SK-N-SH (cell line): ENCODE measurements around the gene DOC2A. TPM values are rescaled to one million over a fixed set of nuclear protein-coding genes. Genes with fewer than 3 reads are reported as not detected.

ENCODE experiments used
- CTCF ChIA-PET: fragments of 300-600, 350-600 bp; formaldehyde crosslinking; extraction: SDS; loops from one replicate; lab custom pipeline; 2021; lab: Yijun Ruan, JAX
- POLR2A ChIA-PET: fragments of 350-600 bp; sonication (Branson Sonifier 250); formaldehyde crosslinking; extraction: SDS; loops from one replicate; lab custom pipeline; 2020; ENCODE audit warnings: antibody characterized with exemption, inconsistent platforms; lab: Yijun Ruan, JAX
- DNase-seq: peaks from one replicate; pipeline ENCODE4 v3.0.0; 2012
- H2AFZ ChIP-seq: fragments of 200-600 bp; sonication (generic); 2 replicates; pipeline ENCODE4 v1.8.1; 2016; ENCODE audit warnings: antibody characterized with exemption, mild to moderate bottlenecking, low read depth
- H3F3A ChIP-seq: fragments of 200-600 bp; sonication (generic); replicated peaks from 2 replicates; pipeline ENCODE3; 2016; ENCODE audit warnings: antibody characterized with exemption, mild to moderate bottlenecking; ENCODE audit not compliant: insufficient read depth
- H3K27ac ChIP-seq, 2 experiments: fragments of 200-500 bp in 1 of 2; fragments of 200-600 bp in 1 of 2; sonication (Bioruptor generic) in 1 of 2; sonication (generic), shearing (Covaris generic) in 1 of 2; 2 replicates each; pipeline versions ENCODE4 v1.5.1 to v1.6.1; 2014 to 2016; ENCODE audit warnings: low read depth in 2 of 2, inconsistent platforms in 1 of 2, low read length in 1 of 2, mild to moderate bottlenecking in 1 of 2, mixed read lengths in 1 of 2
- H3K27me3 ChIP-seq: fragments of 200-600 bp; sonication (generic), shearing (Covaris generic); 2 replicates; pipeline ENCODE4 v1.6.1; 2016; ENCODE audit warnings: mixed run types; ENCODE audit not compliant: insufficient read depth
- H3K36me3 ChIP-seq, 2 experiments: fragments of 200-500 bp in 1 of 2; fragments of 200-600 bp in 1 of 2; sonication (Bioruptor generic) in 1 of 2; sonication (generic) in 1 of 2; replicated peaks in 1 of 2; 2 replicates each; pipeline versions ENCODE3 to v1.5.1; 2014 to 2016; ENCODE audit warnings: low read length in 1 of 2, mild to moderate bottlenecking in 1 of 2; ENCODE audit not compliant: insufficient read depth in 2 of 2, control insufficient read depth in 1 of 2
- H3K4me1 ChIP-seq, 2 experiments: fragments of 200-500 bp in 1 of 2; fragments of 200-600 bp in 1 of 2; sonication (Bioruptor generic) in 1 of 2; sonication (generic), shearing (Covaris generic) in 1 of 2; 2 replicates each; pipeline versions ENCODE4 v1.5.1 to v1.6.1; 2014 to 2016; ENCODE audit warnings: low read depth in 1 of 2, low read length in 1 of 2, mixed run types in 1 of 2; ENCODE audit not compliant: insufficient read depth in 2 of 2, control insufficient read depth in 1 of 2
- H3K4me2 ChIP-seq: fragments of 200-600 bp; sonication (generic), shearing (Covaris generic); 2 replicates; pipeline ENCODE4 v1.6.1; 2017; ENCODE audit warnings: mixed run types
- H3K4me3 ChIP-seq, 2 experiments: fragments of 200-500 bp in 1 of 2; fragments of 200-600 bp in 1 of 2; sonication (Bioruptor generic) in 1 of 2; sonication (generic), shearing (Covaris generic) in 1 of 2; 2 replicates each; pipeline versions ENCODE4 v1.5.1 to v1.8.1; 2014 to 2016; ENCODE audit warnings: low read depth in 2 of 2, inconsistent platforms in 1 of 2, low read length in 1 of 2, mild to moderate bottlenecking in 1 of 2, mixed read lengths in 1 of 2, moderate library complexity in 1 of 2
- H3K79me2 ChIP-seq: fragments of 200-600 bp; sonication (generic); 2 replicates; pipeline ENCODE4 v1.8.1; 2017; ENCODE audit warnings: mild to moderate bottlenecking; ENCODE audit not compliant: insufficient read depth
- H3K9ac ChIP-seq: fragments of 200-600 bp; sonication (generic); 2 replicates; pipeline ENCODE4 v1.6.1; 2017; ENCODE audit warnings: mixed run types
- H3K9me2 ChIP-seq: fragments of 200-600 bp; sonication (generic); 2 replicates; pipeline ENCODE4 v1.6.1; 2017; ENCODE audit warnings: mixed run types
- H3K9me3 ChIP-seq: fragments of 200-600 bp; sonication (generic); 2 replicates; pipeline ENCODE4 v1.6.1; 2017; ENCODE audit warnings: mixed run types, mild to moderate bottlenecking, moderate library complexity
- H4K20me1 ChIP-seq: fragments of 200-600 bp; sonication (generic); 2 replicates; pipeline ENCODE4 v1.6.1; 2017; ENCODE audit warnings: mild to moderate bottlenecking, mixed run types; ENCODE audit not compliant: insufficient read depth
- CHD2 ChIP-seq: fragments of 150-350 bp; IDR thresholded peaks from 2 replicates; pipeline ENCODE4 v1.6.1; 2018; ENCODE audit warnings: low read length; ENCODE audit not compliant: partially characterized antibody
- CTCF ChIP-seq: fragments of 200-600 bp; sonication (generic); IDR thresholded peaks from 2 replicates; pipeline ENCODE4 v1.6.1; 2017; ENCODE audit warnings: antibody characterized with exemption, mild to moderate bottlenecking, moderate library complexity
- FOXM1 ChIP-seq: IDR thresholded peaks from 2 replicates; pipeline ENCODE4 v1.4.0; 2012; ENCODE audit warnings: low read depth, mild to moderate bottlenecking
- JUND ChIP-seq: IDR thresholded peaks from 2 replicates; pipeline ENCODE4 v1.4.0; 2012
- MEF2A ChIP-seq: IDR thresholded peaks from 2 replicates; pipeline ENCODE4 v1.4.0; 2012; ENCODE audit warnings: low read depth, borderline replicate concordance
- MXI1 ChIP-seq: IDR thresholded peaks from 2 replicates; pipeline ENCODE4 v1.6.1; 2012; ENCODE audit warnings: mild to moderate bottlenecking, low read depth, low read length, improper control_type of control experiment
- NFIC ChIP-seq: IDR thresholded peaks from 2 replicates; pipeline ENCODE4 v1.4.0; 2012; ENCODE audit warnings: borderline replicate concordance
- NRF1 ChIP-seq: IDR thresholded peaks from 2 replicates; pipeline ENCODE4 v1.6.1; 2012; ENCODE audit warnings: low read depth, mild to moderate bottlenecking, low read length
- RCOR1 ChIP-seq: fragments of 150-350 bp; IDR thresholded peaks from 2 replicates; pipeline ENCODE4 v1.6.1; 2017; ENCODE audit warnings: antibody characterized with exemption, low read length
- TEAD4 ChIP-seq: IDR thresholded peaks from 2 replicates; pipeline ENCODE4 v1.4.0; 2012; ENCODE audit warnings: mild to moderate bottlenecking, borderline replicate concordance; ENCODE audit not compliant: insufficient read depth
- USF1 ChIP-seq: IDR thresholded peaks from 2 replicates; pipeline ENCODE4 v1.4.0; 2012; ENCODE audit warnings: low read depth, borderline replicate concordance
- YY1 ChIP-seq: IDR thresholded peaks from 2 replicates; pipeline ENCODE4 v1.4.0; 2012; ENCODE audit warnings: low read depth, mild to moderate bottlenecking
- ZBTB33 ChIP-seq: IDR thresholded peaks from 2 replicates; pipeline ENCODE4 v1.4.0; 2012; ENCODE audit warnings: low read depth, borderline replicate concordance
- WGBS: methylation state at CpG from one replicate; pipeline ENCODE4 v1.1.6; 2017; ENCODE audit warnings: low lambda C conversion rate; 5-methylcytosine and 5-hydroxymethylcytosine counted together
- polyA plus RNA-seq, 3 experiments: library from polyadenylated mRNA; depleted of rRNA; stranded (reverse); fragments of >200 nt; gene quantifications; 2 replicates each; pipeline ENCODE4 v1.2.3, GENCODE V29; 2012
- TF ChIP-seq, protein P1 (sequence below): IDR thresholded peaks from 2 replicates; pipeline ENCODE4 v1.6.1; 2012; ENCODE audit warnings: mild to moderate bottlenecking, low read depth, low read length, moderate library complexity
- TF ChIP-seq, protein P2 (sequence below): fragments of 150-350 bp; IDR thresholded peaks from 2 replicates; pipeline ENCODE4 v1.6.1; 2016; ENCODE audit warnings: mild to moderate bottlenecking, low read depth, low read length

DOC2A gene
- polyA plus RNA-seq, 1 of the 3 experiments (the other 2 are of a cell fraction) = 10.4 TPM

- DNase-seq = no peak
- H3K9me3 ChIP-seq = no peaks in the 10 kb centered on the region
- no peak overlapping the region for H2AFZ ChIP-seq
- no peak overlapping the region for H3K4me2 ChIP-seq
- no peaks in the 10 kb centered on the region for H3K9me2 ChIP-seq
- H4K20me1 ChIP-seq = no peaks in the 10 kb centered on the region
- CTCF ChIA-PET = interaction anchor here (3.4 kb wide), 1 partner anchor 9 kb away, joined by 13 read pairs; no protein-coding TSS in a partner anchor
- H3K79me2 ChIP-seq = no peaks in the 10 kb centered on the region
- peaks cover 24 to 97% of the 10 kb centered on the region in 2 experiments for H3K36me3 ChIP-seq
- H3K27ac ChIP-seq = no peak overlapping the region
- H3K4me3 ChIP-seq = no peak overlapping the region
- no peaks in the 10 kb centered on the region for H3K4me1 ChIP-seq
- WGBS = 98% methylated on average over 20 of the region's 20 CpGs
- TF ChIP-seq YY1 = no peak
- TF ChIP-seq, protein P1, sequence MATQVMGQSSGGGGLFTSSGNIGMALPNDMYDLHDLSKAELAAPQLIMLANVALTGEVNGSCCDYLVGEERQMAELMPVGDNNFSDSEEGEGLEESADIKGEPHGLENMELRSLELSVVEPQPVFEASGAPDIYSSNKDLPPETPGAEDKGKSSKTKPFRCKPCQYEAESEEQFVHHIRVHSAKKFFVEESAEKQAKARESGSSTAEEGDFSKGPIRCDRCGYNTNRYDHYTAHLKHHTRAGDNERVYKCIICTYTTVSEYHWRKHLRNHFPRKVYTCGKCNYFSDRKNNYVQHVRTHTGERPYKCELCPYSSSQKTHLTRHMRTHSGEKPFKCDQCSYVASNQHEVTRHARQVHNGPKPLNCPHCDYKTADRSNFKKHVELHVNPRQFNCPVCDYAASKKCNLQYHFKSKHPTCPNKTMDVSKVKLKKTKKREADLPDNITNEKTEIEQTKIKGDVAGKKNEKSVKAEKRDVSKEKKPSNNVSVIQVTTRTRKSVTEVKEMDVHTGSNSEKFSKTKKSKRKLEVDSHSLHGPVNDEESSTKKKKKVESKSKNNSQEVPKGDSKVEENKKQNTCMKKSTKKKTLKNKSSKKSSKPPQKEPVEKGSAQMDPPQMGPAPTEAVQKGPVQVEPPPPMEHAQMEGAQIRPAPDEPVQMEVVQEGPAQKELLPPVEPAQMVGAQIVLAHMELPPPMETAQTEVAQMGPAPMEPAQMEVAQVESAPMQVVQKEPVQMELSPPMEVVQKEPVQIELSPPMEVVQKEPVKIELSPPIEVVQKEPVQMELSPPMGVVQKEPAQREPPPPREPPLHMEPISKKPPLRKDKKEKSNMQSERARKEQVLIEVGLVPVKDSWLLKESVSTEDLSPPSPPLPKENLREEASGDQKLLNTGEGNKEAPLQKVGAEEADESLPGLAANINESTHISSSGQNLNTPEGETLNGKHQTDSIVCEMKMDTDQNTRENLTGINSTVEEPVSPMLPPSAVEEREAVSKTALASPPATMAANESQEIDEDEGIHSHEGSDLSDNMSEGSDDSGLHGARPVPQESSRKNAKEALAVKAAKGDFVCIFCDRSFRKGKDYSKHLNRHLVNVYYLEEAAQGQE = no peak
- TF ChIP-seq JUND = no peak
- no peak for TF ChIP-seq NFIC
- no peak for TF ChIP-seq TEAD4
- TF ChIP-seq CHD2 = no peak
- TF ChIP-seq CTCF = no peak
- H3F3A ChIP-seq = no peaks in the 10 kb centered on the region
- H3K27me3 ChIP-seq = no peaks in the 10 kb centered on the region
- H3K9ac ChIP-seq = no peak overlapping the region
- POLR2A ChIA-PET = interaction anchor here (3.2 kb wide), 1 partner anchor 10 kb away, joined by 7 read pairs; no protein-coding TSS in a partner anchor
These were observed 24.6 kb downstream of the DOC2A start for GRCh38 chr16:29986231-29986630.

DNA sequence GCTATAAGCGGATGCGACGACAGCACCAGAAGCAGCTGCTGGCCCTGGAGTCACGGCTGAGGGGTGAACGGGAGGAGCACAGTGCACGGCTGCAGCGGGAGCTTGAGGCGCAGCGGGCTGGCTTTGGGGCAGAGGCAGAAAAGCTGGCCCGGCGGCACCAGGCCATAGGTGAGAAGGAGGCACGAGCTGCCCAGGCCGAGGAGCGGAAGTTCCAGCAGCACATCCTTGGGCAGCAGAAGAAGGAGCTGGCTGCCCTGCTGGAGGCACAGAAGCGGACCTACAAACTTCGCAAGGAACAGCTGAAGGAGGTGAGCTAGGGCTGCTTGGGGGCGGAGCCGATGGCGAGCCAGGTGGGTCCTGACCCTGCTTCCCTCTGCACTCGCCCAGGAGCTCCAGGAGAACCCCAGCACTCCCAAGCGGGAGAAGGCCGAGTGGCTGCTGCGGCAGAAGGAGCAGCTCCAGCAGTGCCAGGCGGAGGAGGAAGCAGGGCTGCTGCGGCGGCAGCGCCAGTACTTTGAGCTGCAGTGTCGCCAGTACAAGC, 25.5 kb downstream of the DOC2A start:
- H4K20me1 ChIP-seq = no peaks in the 10 kb centered on the region
- no peak overlapping the region for H3K4me2 ChIP-seq
- no peaks in the 10 kb centered on the region for H3K79me2 ChIP-seq
- H3K27ac ChIP-seq = no peak overlapping the region
- H2AFZ ChIP-seq = no peak overlapping the region
- 96% methylated on average over 22 of the region's 28 CpGs for WGBS
- ChIA-PET CTCF (interaction anchor here (3.4 kb wide), 1 partner anchor 8 kb away, joined by 13 read pairs; no protein-coding TSS in a partner anchor), POLR2A (interaction anchor here (3.2 kb wide), 1 partner anchor 9 kb away, joined by 7 read pairs; no protein-coding TSS in a partner anchor)
- no peak for DNase-seq
- no peaks in the 10 kb centered on the region for H3K4me1 ChIP-seq
- no peaks in the 10 kb centered on the region for H3K9me2 ChIP-seq
- H3K27me3 ChIP-seq = no peaks in the 10 kb centered on the region
- H3K9me3 ChIP-seq = no peaks in the 10 kb centered on the region
- H3F3A ChIP-seq = no peaks in the 10 kb centered on the region
- no peak overlapping the region for H3K4me3 ChIP-seq
- peaks cover 30 to 97% of the 10 kb centered on the region in 2 experiments for H3K36me3 ChIP-seq
- no peak overlapping the region for H3K9ac ChIP-seq
- TF ChIP-seq FOXM1 = no peak
- TF ChIP-seq USF1 = no peak
- no peak for TF ChIP-seq RCOR1
- no peak for TF ChIP-seq TEAD4
- TF ChIP-seq MXI1 = no peak
- TF ChIP-seq ZBTB33 = no peak
- TF ChIP-seq, protein P2, sequence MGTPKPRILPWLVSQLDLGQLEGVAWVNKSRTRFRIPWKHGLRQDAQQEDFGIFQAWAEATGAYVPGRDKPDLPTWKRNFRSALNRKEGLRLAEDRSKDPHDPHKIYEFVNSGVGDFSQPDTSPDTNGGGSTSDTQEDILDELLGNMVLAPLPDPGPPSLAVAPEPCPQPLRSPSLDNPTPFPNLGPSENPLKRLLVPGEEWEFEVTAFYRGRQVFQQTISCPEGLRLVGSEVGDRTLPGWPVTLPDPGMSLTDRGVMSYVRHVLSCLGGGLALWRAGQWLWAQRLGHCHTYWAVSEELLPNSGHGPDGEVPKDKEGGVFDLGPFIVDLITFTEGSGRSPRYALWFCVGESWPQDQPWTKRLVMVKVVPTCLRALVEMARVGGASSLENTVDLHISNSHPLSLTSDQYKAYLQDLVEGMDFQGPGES = no peak
- no peak for TF ChIP-seq MEF2A
- TF ChIP-seq NRF1 = no peak
- no peak for TF ChIP-seq CTCF
